C4-2B (cell line): Measurements from ENCODE around the gene LPP.

Source experiments
- H3K27ac ChIP-seq: fragments of 450-650 bp; 2 replicates; pipeline ENCODE4 v1.5.1; 2017
- CTCF ChIP-seq: fragments of 450-650 bp; conservative IDR thresholded peaks from 2 replicates; pipeline ENCODE4 v1.5.1; 2017; ENCODE audit warnings: mild to moderate bottlenecking
- ZFX ChIP-seq: fragments of 450-650 bp; IDR thresholded peaks from 2 replicates; pipeline ENCODE4 v1.6.1; 2017

The LPP gene

GRCh38 chr3:188170461-188171459, 16.8 kb downstream of the LPP start:
- peak overlapping the region; percentile 71 for H3K27ac ChIP-seq
- TF ChIP-seq ZFX, result no peak
- TF ChIP-seq CTCF, result no peak

DNA sequence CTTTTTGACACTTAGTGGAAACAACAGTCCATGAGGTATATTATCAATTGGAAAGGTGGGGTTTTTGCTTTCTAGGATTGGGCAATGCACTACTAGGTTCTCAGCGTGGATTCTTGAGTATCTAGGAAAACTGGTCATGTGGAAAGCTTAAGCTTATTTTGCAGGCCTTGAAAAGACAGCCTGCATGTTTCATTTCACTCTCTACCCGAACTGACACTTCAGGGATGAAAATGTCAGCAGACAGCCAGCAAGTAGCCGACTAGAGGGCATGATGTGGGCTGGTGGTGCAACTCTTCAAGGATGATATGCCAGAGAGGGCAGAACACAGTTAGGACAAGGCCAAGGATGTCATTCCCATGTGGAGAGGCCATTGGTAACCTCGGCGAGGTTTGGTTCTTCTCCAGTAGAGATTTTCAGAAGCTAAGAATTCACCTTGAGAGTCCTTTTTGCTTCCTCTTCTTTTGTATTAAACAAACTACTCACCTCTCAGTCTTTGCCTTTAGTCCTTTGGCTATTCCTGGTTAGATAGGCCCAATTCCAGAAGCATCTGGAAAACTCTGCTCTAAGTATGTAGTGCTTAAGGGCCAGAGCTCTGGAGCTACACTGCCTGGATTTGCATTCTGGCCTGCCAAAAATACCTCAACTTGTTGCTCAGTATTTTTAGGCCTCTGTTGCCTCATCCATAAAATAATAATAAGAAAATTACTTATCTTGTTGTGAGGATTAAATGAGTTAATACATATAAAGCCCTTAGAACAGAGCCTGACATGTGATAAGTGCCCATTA, 17.9 kb downstream of the LPP start:
- H3K27ac ChIP-seq, result peak overlapping the region; percentile 71
- TF ChIP-seq CTCF, result no peak
- no peak for TF ChIP-seq ZFX

GRCh38 chr3:188174317-188175044, 20.5 kb downstream of the LPP start:
- no peak overlapping the region for H3K27ac ChIP-seq
- TF ChIP-seq ZFX (no peak), CTCF (no peak)

DNA sequence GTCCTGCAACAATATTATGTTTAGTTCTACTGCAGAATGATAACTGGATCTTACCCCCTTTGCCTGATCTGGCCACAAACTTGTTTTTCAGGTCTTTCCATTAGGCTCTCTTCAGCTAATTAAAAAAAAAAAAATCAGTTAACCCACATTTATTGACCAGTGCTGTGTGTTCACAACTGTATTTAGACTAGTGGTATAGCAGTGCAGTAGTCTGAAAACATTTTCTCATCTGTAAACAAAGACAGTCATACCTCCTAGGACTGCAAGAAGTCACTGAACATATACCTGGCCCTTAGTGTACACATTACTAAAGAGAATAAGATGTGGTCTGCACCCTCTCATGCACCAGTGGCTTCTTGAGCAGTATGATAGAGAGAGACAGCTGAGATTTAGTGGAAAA, 22.5 kb downstream of the LPP start:
- peak overlapping the region; percentile 62 for H3K27ac ChIP-seq
- TF ChIP-seq ZFX (no peak), CTCF (no peak)

DNA sequence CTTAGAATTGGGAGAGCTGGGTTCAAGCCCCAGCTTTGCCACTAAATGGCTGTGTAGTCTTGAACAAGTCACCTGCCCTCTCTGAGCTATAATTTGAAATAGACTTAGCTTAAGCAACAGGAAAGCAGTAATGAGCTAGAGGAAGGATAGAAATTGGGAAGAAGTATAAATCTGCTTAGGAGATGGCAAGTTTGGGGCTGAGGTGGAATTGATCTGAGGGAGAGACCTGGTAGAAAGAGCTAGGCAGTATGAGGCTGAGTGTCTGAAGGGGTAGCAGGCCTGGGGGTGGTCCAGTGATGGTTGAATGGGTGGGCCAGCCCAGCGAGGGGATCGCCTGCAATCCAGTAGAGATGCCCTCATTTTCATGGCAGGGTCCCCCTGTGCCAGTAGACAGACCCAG, 22.9 kb downstream of the LPP start:
- TF ChIP-seq CTCF, result no peak
- no peak for TF ChIP-seq ZFX
- H3K27ac ChIP-seq, result peak overlapping the region; percentile 62

DNA sequence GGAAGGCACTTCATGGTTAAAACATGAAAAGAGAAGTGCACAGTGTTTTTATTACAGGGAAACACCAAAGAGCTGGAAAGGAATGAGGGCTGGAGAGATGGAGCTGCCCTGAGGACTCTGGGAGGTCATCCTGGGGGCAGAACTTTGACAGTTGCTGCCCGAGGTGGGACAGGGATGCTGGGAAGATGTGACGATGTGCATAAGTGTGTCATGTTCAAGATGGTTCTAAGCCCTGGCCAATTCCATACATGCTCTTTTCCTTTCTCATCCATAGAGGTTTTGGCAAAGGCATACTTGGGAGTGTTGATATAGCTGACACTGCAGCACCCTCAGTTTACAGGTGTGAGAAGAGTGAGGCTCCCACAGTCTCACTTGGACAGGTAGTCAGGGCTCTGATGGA, 23.8 kb downstream of the LPP start:
- no peak for TF ChIP-seq ZFX
- TF ChIP-seq CTCF, result no peak
- H3K27ac ChIP-seq, result peak overlapping the region; percentile 27
